Measurements from ENCODE around the gene MGAT5B.

GRCh38 chr17:76967762-76968161, 99.6 kb downstream of the MGAT5B start:
- no peak for TF ChIP-seq EZH2 (IDR thresholded peaks at IDR 0.05; ENCODE audit: insufficient read depth, poor library complexity, severe bottlenecking)
- TF ChIP-seq EZH2phosphoT487 (IDR thresholded peaks at IDR 0.05; ENCODE audit: insufficient read depth, low read depth) = no peak
